GM10248 (cell line): ENCODE results near the gene LINC01488.

Source experiments
- CTCF ChIA-PET: fragments of 300-600 bp; sonication (Branson Sonifier 250); formaldehyde crosslinking; extraction: SDS; loops from one replicate; lab custom pipeline; 2021; ENCODE audit warnings: antibody characterized with exemption; lab: Yijun Ruan, JAX
- POLR2A ChIA-PET: fragments of 350-650 bp; sonication (Branson Sonifier 250); formaldehyde crosslinking; extraction: SDS; loops from one replicate; lab custom pipeline; 2020; ENCODE audit warnings: antibody characterized with exemption; lab: Yijun Ruan, JAX
- DNase-seq: peaks from one replicate; pipeline ENCODE4 v3.0.0; 2012; ENCODE audit errors: extremely low spot score
- CTCF ChIP-seq: IDR thresholded peaks from 2 replicates; pipeline ENCODE4 v1.5.1; 2012; ENCODE audit warnings: mild to moderate bottlenecking, low read depth; ENCODE audit errors: extremely low read depth, missing control alignments, control extremely low read depth

The LINC01488 gene

DNA sequence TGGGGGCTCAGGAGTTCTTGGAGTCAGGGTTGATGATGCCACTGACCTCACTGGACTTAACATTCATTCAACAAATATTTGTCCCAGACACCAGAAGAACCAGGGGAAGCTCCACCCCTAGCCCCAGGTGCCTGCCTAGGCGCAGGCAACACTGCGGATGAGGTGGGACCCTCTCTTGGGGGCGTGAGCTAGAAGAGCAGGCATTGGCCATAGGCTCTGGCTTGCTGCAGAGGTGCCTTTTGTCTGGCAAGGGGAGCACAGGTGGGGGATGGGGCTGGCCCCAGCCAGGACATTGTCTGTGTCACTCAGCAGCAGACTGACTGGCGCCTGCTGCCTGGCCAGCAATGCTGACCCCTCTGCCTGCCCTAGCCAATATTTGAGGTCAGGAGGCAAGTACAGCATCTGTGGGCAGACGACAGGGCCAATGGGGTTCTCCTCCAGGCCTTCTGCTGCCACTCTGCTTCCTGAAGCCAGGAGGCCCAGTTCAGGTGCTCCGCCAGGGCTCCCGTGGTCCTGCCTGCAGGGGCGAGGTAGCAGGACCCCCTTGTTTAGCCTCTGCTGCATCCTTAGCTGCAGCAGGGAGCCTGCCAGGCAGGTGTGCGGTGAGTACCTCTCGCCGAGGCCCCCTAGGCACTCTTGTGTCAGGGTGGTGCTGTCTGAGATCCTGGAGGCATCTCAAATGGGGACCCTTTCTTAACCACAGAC lies 4.0 kb downstream of the LINC01488 start:
- CTCF ChIA-PET = interaction anchor here (1.8 kb wide), 1 partner anchor 18 kb away, joined by 4 read pairs; no protein-coding TSS in a partner anchor
- POLR2A ChIA-PET = no interaction called here
- no peak for TF ChIP-seq CTCF
- no peak for DNase-seq

DNA sequence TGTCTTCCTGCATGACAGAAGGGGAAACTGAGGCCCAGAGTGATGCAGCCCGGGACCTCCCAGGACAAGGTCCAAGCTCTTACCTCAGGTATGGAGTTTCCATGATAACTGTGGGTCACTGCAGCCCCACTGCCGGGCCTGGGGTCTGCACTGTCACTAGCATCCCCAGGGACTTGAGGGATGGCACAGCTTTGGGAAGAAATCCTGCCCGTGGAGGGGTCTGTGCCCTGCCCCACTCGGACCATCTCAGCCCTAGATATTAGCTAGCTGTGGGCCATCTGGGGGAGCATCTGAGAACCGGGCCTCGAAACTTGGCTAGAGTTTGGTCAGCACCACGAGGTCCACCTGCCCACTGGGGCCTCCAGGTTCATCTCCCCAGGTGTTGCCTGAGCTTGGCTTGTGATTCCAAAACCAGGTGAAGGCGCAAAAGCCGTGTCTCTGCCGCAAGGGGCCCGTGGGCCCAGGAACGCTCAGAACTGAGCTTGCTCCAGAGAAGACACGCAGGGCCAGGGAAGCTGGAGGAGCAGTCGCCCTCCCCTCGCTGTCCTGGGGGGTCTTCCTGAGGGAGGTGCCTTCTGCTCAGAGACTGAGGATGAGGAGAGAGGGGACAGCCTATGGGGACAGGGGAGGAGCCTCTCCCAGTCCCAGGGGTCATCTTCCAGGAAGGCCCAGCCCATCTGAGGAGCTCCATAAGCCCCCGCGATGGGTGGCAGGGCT lies 4.8 kb downstream of the LINC01488 start:
- no peak for TF ChIP-seq CTCF
- ChIA-PET POLR2A (no interaction called here), CTCF (interaction anchor here (0.7 to 1.8 kb wide), 2 partner anchors 17 to 311 kb away, joined by 3 to 4 read pairs; no protein-coding TSS in a partner anchor)
- DNase-seq = no peak

DNA sequence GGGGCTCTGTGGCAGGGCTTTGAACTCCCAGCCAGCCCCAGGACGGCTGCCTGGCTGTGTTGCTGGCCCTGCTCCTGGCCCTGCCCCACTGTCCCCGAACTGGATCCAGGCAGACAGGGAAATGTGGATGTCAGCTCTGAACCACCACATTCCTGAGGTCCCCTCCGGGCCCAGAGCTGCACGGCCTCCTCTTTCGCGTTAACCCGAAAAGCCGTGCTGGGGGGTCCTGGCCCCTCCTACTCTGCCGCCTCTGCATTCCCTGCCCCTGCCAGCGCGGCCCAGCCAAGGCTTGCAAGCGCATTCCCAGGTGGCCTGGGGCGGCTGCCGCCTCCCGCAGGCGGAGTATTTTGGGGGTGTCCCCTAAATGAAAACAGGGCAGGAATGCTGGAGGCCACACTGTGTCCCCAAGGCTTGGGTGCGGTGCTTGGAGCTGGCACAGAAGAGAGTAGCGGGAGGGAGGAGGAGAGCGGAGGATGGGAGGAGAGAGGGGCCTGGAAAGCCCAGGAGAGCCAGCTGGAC lies 5.4 kb downstream of the LINC01488 start:
- ChIA-PET CTCF (interaction anchor here (0.7 to 1.8 kb wide), 2 partner anchors 16 to 312 kb away, joined by 3 to 4 read pairs; no protein-coding TSS in a partner anchor), POLR2A (no interaction called here)
- no peak for DNase-seq
- no peak for TF ChIP-seq CTCF

DNA sequence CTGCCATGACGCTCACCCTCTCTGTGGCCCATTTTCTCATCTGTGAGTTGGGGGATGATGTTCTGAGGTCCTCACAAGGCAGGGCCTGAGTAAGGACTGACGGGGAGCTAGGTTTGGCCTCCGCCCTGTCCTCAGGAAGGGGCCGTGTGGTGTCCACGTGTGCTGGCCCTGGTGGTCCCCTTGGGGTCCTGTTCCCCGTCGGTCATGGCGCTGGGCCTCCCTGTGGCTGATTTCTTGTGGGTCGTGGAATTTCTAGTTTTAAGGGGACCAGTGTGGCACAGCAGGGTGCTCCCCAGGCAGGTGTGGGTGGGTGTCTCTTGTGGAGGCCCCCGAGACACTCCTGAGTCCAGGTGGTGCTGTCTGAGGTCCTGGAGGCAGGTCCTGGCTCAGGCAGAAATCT lies 5.9 kb downstream of the LINC01488 start:
- no peak for DNase-seq
- no peak for TF ChIP-seq CTCF
- ChIA-PET CTCF (interaction anchor here (1.8 kb wide), 1 partner anchor 16 kb away, joined by 4 read pairs; no protein-coding TSS in a partner anchor), POLR2A (no interaction called here)

DNA sequence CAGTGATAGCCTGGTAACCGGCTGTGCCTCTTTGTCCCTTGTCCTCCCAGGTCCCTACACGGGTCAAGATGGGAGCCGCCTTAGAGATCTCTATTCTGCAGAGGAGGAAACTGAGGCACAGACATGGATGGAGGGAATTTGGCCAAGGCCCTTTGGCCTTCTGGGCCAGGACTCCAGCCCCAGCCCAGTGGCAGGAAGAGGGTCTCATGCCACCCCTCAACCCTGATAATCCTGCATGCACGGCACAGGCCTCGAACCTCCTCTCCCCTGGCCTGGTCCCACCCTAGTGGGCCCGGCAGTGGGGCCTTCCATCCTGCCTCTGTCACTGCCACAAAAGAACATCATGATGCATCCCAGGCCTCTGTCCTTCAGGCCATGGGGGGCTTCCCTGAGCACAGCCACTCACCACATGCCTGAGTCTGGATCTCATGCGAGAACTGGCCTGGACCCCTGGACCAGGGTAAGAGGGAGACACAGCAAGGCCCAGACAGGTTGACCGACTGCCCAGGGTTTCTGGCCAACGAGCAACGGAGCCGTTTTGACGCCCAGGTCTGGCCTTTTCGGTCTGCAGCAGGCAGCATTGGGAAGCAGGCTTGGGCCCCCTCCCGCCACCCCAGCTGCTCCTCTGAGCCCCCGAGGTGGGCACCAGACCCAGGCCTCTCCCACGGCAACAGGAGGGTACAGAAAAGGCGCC lies 6.5 kb downstream of the LINC01488 start:
- no peak for TF ChIP-seq CTCF
- ChIA-PET CTCF (no interaction called here), POLR2A (no interaction called here)
- DNase-seq = no peak

DNA sequence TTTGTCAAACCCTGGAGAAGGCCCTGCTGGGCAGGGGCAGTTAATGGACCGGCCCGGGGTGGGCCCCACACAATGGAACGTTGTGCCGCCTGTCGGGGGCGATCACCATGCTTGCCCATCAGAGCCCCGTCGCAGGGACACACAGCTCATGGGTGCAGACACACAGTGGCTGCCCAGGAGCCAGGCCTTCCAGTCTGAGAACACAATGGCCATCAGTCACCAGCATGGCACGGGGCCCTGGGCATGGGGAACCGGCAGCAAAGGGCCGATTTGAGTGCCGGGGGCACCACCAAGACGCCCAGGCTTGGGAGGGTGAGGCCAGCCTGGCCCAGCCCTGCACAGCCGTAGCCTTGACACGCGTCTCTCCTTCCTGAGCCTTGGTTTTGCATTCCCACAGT lies 7.1 kb downstream of the LINC01488 start:
- ChIA-PET CTCF (interaction anchor here (1.0 kb wide), 1 partner anchor 14 kb away, joined by 3 read pairs; no protein-coding TSS in a partner anchor), POLR2A (no interaction called here)
- TF ChIP-seq CTCF = no peak
- no peak for DNase-seq
